ENCODE data around the gene ZNF548.
"Not testable (repeated sequence)": the region's sequence is repeated elsewhere in the genome, so short reads cannot be mapped to it uniquely, and the experiment has no call there.

ZNF548 gene

DNA sequence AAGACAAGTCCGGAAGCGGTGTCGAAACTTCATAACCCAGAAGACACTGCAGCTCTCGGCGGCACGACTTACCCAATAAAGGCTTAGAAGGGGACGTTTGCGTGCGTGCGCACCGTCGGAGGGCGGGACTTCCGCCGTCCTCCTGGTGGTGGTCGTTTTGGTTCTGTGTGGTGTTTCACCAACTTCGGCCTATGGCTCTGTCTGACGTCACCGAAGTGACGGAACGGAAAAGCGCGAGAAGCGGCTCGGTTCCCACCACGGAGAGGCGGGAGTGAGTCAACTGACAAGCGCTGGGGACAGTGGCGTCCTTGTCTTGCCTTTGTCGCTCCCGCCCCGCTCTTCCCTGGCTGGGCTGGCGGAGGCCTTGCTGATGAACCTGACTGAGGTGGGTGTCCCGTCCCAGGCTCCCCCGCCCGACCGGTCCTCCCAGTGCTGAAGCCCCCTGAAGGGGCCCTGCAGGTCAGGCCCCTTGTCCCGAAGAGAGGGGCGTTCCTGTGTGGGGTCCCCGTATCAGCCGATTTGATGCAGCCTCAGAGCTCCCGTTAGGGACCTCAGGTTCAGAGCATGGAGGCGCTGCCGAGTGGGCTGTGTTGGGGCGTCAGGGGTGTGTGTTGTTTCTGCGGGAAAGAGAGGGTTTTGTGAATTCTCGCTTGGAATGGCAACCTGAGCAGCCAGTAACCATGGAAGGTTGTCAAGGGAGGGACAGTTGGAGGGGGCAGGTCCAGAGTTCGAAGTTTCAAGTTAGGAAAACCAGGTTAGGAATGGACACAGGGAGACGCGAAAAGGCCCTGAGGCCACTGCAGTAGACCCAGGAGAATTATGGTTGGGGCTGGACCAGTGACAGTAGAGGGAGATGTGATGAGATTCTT, at the start of gene ZNF548:
Gene ZNF548, plus strand, starts transcription at position 125 of the 869 bp plus-strand sequence. Its CDS starts 246 bp downstream, at position 371.
- peak; percentile 82 for DNase-seq

DNA sequence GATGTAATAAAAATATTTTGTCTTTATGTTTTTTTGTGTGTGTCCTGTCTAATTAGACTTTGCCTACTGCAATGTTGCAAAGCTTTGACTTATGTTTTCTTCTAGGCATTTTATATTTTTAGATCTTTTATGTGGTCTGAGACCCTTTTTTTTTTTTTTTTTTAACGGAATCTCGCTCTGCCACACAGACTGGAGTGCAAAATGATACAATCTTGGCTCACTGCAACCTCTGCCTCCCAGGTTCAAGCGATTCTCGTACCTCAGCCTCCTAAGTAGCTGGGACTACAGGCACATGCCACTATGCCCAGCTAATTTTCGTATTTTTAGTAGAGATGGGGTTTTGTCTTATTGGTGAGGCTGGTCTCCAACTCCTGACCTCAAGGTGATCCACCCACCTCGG, 47.1 kb upstream of the ZNF548 start:
- no peak for DNase-seq

DNA sequence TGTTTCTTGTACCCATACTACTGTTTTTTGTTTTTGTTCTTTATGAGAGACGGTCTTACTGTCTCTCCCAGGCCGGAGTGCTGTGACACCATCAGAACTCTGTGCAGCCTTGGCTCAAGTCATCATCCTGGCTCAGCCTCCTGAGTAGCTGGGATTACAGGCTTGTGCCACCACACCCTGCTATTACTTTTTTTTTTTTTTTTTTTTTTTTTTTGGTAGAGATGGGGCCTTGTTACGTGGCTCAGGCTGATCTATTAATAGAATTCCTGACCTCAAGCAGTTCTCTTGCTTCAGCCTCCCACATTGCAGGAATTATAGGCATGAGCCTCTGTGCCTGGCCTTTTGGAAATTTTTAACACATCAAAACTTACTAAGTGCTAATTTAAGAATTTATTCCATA, 41.5 kb upstream of the ZNF548 start:
- DNase-seq = no peak

DNA sequence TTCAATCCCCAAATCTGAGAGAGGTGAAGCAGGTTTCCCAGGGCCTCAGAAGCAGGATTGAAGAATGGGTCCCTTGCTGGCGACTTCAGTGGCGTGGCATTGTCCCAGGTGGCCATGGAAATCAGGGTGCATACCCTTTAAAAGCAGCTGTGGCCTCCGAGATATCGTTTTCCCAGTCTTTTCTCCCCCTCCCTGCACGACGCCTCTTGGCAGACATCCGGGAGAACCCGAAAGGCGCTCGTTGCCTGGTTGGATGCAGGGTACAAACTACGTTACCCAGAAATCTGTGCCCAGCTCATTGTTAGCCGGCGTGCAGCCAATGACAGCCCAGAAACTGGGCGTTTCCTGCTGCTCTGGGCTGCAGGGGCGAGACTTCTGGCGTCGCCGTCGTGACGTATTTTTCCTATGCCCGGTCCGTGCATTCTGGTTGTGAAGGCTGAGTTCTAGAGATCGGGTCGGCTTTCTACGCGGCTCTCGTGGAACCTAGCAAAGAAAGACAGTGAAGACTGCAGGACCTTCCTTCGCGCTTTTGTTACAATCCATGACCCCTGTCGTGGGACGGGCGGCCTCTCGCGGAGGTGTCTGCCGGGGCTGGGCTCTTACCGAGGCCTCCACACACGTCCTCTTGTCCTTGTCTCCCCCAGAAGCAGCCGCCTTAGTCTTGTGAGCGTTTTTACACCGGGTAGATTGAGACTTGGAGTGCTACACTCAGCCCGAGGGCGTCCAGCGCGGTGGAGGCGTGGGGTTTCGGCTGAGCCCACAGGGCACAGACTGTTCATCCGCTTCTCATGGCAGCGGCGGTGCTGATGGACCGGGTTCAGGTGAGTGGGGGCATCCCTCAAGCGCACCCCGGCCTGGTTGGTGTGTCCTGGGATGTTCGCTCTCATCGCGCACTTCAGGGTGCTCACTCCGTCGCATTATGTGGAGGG, 38.5 kb upstream of the ZNF548 start, which contains the start of gene ZNF304:
Gene ZNF304, plus strand, starts transcription at position 395 of the 929 bp plus-strand sequence. Its CDS starts 394 bp downstream, at position 789.
- DNase-seq = peak; percentile 78

DNA sequence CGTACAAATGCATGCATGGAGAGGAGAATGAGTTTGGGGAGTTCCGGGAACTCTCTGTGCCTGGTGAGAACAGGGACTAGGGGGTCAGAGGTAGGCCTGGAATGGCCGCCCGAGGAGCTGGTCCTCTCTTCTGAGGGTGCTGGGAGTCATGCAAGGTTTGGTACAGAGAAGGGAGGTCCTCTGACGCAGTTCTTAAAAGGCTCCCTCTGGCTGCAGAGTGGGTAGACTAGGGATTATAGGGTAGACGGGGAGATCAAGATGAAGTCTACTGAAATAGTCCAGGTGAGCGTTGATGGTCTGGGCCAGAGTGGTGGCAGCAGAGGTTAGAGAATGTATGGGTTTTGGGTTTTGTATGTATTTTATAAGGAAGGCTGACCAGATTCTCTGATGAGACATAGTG, 37.8 kb upstream of the ZNF548 start:
- DNase-seq = no peak

DNA sequence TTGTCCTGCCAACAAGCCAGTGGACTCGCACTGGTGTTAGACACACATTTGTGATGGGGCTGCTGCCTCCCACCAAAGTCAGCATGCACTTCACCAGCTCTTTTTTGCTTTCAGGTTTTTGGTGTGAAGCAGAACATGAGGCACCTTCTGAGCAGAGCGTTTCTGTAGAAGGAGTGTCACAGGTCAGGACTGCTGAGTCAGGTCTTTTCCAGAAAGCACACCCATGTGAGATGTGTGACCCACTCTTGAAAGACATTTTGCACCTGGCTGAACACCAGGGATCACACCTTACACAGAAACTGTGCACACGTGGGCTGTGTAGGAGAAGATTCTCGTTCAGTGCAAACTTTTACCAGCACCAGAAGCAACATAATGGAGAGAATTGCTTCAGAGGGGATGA, 33.7 kb upstream of the ZNF548 start:
- DNase-seq = no peak

DNA sequence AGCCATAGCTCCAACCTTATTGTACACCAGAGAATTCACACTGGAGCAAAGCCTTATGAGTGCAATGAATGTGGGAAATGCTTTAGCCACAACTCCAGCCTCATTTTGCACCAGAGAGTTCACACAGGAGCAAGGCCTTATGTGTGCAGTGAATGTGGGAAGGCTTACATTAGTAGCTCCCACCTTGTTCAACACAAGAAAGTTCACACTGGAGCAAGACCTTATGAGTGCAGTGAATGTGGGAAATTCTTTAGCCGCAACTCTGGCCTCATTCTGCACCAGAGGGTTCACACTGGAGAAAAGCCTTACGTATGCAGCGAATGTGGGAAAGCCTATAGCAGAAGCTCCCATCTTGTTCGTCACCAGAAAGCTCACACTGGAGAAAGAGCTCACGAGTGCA, 32.2 kb upstream of the ZNF548 start:
- no peak for DNase-seq

DNA sequence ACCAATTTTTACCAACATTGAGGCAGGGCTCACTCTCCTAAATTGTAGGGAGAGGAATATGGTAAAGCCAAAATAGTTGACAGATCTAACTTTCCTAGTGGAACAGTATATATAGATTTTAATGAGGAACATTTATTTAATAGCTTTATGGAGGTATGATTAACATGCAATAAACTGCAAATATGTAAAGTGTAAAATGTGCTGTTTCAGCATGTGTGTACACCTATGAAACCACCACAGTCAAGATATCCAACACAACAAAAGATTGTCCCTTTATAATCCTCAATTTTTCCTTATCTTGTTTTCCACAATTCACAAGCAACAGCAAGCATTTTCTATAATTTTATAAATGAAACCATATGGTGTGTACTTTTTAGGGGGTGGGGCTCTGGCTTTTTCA, 30.4 kb upstream of the ZNF548 start:
- DNase-seq = no peak

DNA sequence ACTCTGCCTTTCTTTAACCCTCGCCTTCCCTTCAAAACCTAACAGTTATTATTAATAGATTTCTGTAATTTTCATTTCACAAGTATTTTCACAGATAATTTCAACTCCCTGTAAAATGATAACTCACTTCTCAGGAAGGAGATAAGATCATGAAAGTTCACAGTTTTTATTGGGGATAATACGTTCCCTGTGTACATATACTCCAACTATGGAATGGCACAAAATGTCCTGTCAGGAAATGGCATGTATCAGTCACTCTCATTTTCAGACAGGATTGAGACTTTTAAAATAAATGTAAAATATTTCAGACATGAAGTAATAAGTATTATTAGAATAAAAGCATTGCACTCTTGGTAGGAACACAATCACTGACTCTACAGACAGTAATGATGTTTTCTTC, 27.2 kb upstream of the ZNF548 start:
- no peak for DNase-seq

DNA sequence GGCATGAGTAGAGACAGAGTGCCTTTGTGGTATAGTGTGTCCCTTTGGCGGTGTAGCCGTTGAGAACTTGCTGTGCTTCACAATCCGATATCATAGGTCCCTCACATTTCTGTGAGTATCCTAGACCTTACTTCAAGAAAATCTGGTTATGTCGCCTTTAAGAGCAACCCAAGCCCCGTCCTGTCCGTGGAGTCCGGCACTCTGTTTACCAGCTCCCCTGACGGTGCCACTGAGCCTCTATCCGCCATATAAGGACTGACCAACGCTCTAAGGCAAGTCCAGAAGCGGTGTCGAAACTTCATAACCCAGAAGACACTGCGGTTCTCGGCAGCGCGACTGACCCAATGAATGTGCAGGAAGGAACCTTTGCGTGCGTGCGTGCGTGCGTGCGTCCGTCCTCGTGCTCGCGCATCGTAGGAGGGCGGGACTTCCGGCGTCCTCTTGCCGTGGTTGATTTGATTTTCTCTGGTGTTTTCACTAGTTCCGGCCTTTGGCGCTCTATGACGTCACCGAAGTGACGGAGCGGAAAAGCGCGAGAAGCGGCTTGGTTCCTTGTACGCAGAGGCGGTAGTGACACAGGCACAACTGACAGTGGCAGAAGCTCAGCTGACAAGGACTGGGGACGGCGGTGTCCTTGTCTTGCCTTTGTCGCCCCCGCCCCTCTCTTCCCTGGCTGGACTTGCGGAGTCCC, 26.5 kb upstream of the ZNF548 start, which contains the start of the genes TRAPPC2B and ZNF547:
Gene TRAPPC2B, plus strand, starts transcription at position 555 of the 691 bp plus-strand sequence. CDS start 1,283 bp downstream, outside the sequence.
Gene ZNF547, plus strand, starts transcription at position 555 of the 691 bp plus-strand sequence. CDS start 5,005 bp downstream, outside the sequence.
- DNase-seq = peak; percentile 96

DNA sequence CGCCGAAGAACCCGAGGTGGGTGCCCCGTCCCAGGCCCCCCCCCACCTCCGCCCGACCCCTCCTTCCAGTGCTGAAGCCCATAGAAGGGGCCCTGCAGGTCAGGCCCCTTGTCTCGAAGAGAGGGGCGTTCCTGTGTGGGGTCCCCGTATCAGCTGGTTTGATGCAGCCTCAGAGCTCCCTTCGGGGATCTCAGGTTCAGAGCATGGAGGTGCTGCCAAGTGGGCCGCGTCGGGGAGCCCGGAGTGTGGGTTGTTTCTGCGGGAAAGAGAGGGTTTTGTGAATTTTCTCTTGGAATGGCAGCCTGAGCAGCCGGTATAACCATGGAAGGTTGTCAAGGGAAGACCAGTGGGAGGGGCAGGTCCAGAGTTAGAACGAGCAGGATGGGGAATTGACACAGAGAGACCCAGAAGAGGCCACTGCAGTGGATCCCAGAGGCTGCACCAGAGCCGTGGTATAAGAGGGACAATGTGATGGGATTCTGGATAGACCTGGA, 25.9 kb upstream of the ZNF548 start:
- DNase-seq = no peak

DNA sequence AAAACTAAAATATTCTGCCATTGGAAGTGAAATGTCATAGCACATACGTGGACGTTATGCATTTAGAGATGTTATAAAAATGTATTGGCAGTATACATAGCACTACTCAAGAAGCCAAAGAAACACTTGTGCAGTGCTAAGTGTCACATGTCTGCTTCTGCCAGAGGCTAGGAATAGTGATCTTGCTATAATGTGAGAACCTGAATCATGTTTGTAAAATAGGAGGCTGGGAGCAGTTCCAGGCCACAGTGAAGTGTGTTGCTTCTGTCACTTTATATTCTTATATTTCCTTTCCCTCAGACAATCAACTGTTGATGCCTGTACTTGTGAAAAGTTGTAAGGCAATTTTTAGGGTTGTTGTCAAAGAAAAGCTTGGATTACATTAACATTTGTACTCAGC, 22.9 kb upstream of the ZNF548 start:
- DNase-seq = no peak

DNA sequence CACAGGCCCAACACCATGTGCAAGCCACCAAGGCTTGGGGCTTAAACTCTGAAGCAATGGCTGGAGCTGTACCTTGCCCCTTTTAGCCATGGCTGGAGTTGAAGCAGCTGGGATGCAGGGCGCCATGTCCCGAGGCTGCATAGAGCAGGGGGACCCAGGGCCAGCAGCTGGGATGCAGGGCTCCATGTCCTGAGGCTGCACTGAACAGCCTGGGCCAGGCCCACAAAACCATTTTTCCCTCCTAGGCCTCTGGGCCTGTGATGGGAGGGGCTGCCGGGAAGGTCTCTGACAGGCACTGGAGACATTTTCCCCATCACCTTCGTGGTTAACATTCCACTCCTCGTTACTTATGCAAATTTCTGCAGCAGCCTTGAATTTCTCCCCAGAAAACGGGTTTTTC, 15.5 kb upstream of the ZNF548 start:
- DNase-seq = no peak

DNA sequence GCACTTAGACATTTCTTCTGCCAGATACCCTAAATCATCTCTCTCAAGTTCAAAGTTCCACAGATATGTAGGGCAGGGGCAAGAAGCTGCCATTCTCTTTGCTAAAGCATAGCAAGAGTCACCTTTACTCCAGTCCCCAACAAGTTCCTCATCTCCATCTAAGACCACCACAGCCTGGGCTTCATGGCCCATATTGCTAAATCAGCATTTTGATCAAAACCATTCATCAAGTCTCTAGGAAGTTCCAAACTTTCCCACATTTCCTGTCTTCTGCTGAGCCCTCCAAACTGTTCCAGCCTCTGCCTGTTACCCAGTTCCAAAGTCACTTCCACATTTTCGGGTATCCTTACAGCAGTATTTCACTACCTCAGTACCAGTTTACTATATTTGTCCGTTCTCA, 15.0 kb upstream of the ZNF548 start:
- DNase-seq = not testable (repeated sequence)

DNA sequence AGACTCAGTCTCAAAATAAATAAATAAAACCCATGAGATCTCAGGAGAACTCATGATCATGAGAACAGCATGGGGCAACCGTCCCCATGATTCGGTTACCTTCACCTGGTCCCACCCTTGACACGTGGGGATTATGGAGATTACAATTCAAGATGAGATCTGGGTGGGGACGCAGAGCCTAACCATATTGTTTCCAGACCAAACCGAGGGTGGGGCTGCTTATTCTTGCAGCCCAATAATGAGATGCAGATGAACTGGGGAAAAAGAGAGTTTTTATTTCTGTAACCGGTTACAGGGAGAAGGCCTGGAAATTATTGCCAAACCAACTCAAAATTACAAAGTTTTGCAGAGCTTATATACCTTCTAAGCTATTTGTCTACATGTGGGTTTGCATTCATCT, 13.5 kb upstream of the ZNF548 start:
- DNase-seq = no peak

DNA sequence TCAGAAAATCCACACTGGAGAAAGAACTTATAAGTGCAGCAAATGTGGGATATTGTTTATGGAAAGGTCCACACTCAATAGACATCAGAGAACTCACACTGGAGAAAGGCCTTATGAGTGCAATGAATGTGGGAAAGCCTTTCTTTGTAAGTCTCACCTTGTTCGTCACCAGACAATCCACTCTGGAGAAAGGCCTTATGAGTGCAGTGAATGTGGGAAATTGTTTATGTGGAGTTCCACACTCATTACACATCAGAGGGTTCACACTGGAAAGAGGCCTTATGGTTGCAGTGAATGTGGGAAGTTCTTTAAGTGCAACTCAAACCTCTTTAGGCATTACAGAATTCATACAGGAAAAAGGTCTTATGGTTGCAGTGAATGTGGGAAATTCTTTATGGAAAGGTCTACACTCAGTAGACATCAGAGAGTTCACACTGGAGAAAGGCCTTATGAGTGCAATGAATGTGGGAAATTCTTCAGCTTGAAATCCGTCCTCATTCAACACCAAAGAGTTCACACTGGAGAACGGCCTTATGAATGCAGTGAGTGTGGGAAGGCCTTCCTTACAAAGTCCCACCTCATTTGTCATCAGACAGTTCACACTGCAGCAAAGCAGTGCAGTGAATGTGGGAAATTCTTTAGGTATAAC, 12.0 kb upstream of the ZNF548 start:
- DNase-seq = no peak

DNA sequence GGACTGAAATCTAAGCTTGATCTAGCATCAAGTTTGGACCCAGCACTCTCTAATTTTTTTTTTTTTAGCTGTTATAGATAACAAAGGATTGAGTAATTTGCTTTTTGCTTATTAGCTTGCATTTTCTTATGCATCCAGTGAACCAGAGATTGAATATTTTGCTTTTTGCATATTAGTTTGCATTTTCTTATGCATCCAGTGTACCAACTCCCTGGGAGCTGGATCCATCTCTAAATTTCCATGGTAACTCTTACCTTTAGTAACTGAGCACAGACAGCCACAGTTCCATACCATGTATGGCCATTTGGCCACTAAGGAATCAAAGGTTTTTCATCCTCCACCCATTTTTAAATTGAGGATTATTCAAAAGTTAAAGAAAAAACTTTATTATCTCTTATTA, 8.7 kb upstream of the ZNF548 start:
- DNase-seq = no peak

DNA sequence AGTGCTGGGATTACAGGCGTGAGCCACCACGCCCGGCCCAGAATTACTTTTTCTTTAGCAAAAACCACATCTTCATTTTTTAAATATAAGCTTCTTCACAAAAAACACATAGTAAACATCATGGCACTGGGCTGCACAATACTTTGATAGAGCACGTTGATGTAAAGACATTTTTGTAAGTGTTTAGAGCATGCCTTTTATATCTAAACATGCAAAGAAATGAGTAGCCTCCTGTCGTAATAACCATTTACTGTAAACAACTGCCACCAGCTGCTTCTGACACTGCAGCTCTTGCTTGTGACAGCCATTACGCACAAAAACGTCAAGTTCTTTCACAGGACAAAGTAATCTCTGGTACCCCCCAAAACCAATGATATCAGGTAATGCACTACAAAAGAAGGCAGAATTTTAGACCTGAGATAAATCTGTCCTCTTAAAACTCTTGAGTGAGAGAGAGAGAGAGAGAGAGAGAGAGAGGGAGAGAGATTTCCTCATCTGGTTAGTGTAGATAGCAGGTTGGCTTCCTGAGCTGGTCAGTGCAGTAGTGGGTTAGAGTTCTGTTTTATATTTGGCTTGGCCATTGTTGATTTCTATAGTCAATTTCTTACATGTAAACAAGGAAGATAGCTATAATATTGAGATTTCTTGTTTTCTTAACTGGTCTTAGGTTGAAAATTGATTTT, 6.7 kb upstream of the ZNF548 start:
- DNase-seq = no peak

DNA sequence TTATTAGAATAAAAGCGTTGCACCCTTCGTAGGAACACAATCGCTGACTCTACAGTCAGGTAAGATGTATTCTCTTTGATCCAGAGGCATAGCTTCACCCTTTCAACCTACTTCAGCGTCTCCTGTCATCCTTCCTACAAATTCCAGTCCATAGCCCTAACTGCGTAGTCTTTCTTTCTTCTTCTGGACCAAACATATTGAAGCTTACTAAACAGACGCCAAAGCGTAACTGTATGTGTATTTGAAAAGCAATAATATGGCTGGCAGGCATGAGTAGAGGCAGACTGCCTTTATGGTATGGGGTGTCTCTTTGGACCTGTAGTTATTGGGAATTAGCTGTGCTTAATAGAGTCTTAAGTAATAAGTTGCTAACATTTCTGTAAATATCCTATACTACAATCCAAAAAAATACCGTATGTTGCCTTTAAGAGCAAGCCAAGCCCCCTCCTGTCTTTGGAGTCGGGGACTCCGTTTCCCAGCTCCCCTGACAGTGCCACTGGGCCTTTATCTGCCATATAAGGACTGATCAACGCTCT, 392 bp upstream of the ZNF548 start:
- no peak for DNase-seq

DNA sequence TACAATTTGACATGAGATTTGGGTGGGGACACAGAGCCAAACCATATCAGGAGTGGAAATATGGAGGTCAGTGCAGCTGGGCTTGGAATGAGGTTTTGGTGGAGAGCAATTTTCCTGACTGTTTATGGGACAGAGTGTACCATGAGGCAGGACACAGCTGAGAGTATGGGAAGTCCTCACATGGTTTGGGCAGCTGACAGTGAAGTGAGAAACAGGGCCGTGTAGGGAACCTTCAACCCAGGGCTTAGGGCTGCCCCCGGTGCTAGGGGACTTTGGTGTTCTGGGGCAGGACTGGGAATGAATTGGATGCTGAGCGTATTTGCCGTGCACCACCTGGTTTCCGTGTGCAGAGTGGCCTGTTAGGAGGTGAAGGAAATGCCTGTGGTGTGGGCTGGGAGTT, 6.1 kb downstream of the ZNF548 start:
- no peak for DNase-seq

DNA sequence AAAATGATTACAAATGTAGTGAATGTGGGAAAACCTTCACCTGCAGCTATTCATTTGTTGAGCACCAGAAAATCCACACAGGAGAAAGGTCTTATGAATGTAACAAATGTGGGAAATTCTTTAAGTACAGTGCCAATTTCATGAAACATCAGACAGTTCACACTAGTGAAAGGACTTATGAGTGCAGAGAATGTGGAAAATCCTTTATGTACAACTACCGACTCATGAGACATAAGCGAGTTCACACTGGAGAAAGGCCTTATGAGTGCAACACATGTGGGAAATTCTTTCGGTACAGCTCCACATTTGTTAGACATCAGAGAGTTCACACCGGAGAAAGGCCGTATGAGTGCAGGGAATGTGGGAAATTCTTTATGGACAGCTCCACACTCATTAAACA, 9.2 kb downstream of the ZNF548 start:
- no peak for DNase-seq
